ENCODE measurements around the gene SPRY4. TPM values are rescaled to one million over a fixed set of nuclear protein-coding genes. Genes with fewer than 3 reads are reported as not detected.

Gene SPRY4
- total RNA-seq, 4 donors from 2014 or later: 15.4 to 29.0 (median 24.5) TPM

DNA sequence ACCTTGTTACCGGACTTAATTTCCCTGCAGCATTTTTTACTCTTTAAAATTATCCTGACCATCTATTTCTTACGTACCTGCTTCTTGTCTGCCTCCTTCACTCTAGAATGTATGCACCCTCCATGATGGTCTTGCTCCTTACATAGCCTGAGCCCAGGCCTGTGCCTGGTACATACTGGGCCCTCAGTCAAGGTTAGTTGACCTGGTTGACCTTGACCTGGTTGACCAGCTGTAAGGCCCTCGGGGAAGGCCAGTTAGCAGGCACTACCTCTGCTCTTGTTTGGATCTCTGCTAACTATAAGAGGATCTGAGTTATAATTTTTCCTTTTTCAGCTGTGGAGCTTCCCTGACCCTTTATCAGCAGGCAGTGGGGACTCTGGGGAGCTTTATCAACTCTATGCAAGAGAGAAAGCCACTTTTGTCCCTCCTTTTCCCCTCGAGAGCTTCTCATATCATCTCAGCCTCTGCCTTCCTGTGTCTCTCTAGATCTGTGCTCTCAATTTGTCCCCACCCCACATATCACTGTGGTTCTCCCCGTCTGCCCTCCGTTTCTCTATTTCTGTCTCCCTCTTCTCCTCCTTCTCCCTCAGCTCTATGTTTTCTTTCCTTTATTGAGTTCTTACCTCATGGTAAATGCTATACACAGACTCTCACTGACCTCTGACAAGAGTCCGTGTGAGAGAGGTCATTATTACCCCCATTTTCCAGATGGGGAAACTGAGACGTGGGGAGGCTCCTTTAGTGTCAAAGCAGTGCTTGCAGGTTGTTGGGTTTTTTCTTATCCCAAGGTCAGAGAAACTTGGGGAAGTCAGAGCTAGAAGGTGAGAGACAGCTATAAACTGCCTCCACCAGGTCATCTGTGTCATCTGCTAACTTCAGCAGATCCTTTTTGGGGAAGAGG lies 28.6 kb downstream of the SPRY4 start:
- intact Hi-C loops (cut with DNase I): no loop called here

DNA sequence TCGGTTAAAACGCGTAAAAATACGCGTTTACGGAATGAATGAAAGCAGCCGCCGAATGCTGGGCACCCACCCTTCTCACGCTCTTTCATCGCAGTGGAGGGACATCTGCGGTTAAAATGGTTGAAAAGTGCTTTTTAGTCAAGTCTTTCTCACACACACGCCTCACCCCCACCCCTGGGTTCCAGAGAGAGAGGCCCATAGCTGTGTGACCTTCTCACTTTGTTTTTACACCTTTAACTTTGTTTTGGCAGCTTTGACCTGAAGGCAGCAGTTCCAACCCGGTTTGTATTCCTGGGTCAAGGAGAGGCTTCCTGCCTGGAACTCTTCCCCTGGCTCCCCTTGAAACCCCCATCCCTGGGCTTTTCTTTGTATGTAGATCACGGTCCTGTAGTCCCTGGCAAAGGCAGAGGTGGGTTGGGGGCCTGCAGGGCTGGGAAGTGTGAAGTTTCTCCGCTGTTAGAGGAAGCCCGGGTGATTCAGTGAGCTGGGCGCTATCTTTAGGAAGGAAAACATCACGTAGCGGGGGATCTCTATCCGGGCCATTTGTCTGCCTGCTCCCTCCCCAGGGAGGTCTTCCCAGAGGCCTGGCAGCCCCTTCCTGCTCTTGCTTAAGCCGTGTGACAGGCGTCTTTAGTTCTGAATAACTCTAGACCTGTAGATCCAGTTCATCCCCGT lies 29.6 kb downstream of the SPRY4 start:
- H3K36me3 ChIP-seq: no peaks in the 10 kb centered on the region
- H3K27me3 ChIP-seq: no peaks in the 10 kb centered on the region
- no peaks in the 10 kb centered on the region for H3K9me3 ChIP-seq
- no peak overlapping the region for H3K27ac ChIP-seq (replicated peaks in 1 of 4)
- peaks cover 24 to 33% (median 29%) of the 10 kb centered on the region in 4 donors for H3K4me1 ChIP-seq
- H3K4me3 ChIP-seq: no peak overlapping the region
- intact Hi-C loops (cut with DNase I): no loop called here
- no peak for DNase-seq (ENCODE audit: extremely low spot score)
- TF ChIP-seq, protein P1, sequence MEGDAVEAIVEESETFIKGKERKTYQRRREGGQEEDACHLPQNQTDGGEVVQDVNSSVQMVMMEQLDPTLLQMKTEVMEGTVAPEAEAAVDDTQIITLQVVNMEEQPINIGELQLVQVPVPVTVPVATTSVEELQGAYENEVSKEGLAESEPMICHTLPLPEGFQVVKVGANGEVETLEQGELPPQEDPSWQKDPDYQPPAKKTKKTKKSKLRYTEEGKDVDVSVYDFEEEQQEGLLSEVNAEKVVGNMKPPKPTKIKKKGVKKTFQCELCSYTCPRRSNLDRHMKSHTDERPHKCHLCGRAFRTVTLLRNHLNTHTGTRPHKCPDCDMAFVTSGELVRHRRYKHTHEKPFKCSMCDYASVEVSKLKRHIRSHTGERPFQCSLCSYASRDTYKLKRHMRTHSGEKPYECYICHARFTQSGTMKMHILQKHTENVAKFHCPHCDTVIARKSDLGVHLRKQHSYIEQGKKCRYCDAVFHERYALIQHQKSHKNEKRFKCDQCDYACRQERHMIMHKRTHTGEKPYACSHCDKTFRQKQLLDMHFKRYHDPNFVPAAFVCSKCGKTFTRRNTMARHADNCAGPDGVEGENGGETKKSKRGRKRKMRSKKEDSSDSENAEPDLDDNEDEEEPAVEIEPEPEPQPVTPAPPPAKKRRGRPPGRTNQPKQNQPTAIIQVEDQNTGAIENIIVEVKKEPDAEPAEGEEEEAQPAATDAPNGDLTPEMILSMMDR (IDR thresholded peaks at IDR 0.05): no peak
- no peak for TF ChIP-seq EP300 (IDR thresholded peaks at IDR 0.05)
- no peak for TF ChIP-seq POLR2AphosphoS5 (IDR thresholded peaks at IDR 0.05)
- TF ChIP-seq POLR2A (IDR thresholded peaks at IDR 0.05; ENCODE audit: low read depth): no peak
- 81% methylated on average over 23 of the region's 23 CpGs for WGBS

More for the DNA sequence above, 28.6 kb downstream of the SPRY4 start:
- Histone ChIP-seq H3K27ac (replicated peaks in 1 of 4) (peak overlapping the region; percentile 6 to 40 (median 34)), H3K27me3 (no peaks in the 10 kb centered on the region), H3K36me3 (no peaks in the 10 kb centered on the region), H3K4me3 (no peak overlapping the region), H3K4me1 (peaks cover 21 to 27% (median 24%) of the 10 kb centered on the region in 4 donors), H3K9me3 (no peaks in the 10 kb centered on the region)
- WGBS: 81% methylated on average over 8 of the region's 8 CpGs
- DNase-seq (ENCODE audit: extremely low spot score): no peak
- TF ChIP-seq POLR2AphosphoS5 (IDR thresholded peaks at IDR 0.05) (no peak), EP300 (IDR thresholded peaks at IDR 0.05) (no peak), POLR2A (IDR thresholded peaks at IDR 0.05; ENCODE audit: low read depth) (no peak)
- TF ChIP-seq, protein P1 (IDR thresholded peaks at IDR 0.05): no peak

DNA sequence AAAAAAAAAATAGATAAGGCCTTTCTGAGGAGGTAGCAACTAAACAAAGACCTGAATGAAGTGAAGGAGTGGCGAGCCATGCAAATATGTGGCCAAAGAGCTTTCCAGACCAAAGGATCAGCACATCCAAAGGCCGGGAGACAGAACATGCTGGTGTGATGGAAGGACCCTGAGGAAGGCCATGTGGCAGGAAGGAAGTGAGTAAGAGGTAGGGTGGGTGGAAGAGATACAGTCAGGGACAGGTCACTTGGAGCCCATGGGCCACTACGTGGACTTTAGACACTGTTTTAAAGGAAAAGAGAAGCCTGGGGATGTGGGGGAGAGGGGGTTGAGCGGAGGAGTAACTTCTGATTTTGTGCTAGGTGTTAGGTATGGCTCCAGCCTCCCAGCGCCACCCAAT lies 31.3 kb downstream of the SPRY4 start:
- no peak overlapping the region for H3K27ac ChIP-seq (replicated peaks in 1 of 4)
- intact Hi-C loops (cut with DNase I): no loop called here
- WGBS: 81% methylated on average over 5 of the region's 5 CpGs
- H3K36me3 ChIP-seq: no peaks in the 10 kb centered on the region
- TF ChIP-seq POLR2AphosphoS5 (IDR thresholded peaks at IDR 0.05) (no peak), EP300 (IDR thresholded peaks at IDR 0.05) (no peak), POLR2A (IDR thresholded peaks at IDR 0.05; ENCODE audit: low read depth) (no peak)
- TF ChIP-seq, protein P1 (IDR thresholded peaks at IDR 0.05): no peak
- no peak overlapping the region for H3K4me3 ChIP-seq
- peaks cover 24 to 33% (median 29%) of the 10 kb centered on the region in 4 donors for H3K4me1 ChIP-seq
- H3K27me3 ChIP-seq: no peaks in the 10 kb centered on the region
- DNase-seq (ENCODE audit: extremely low spot score): no peak
- no peaks in the 10 kb centered on the region for H3K9me3 ChIP-seq

DNA sequence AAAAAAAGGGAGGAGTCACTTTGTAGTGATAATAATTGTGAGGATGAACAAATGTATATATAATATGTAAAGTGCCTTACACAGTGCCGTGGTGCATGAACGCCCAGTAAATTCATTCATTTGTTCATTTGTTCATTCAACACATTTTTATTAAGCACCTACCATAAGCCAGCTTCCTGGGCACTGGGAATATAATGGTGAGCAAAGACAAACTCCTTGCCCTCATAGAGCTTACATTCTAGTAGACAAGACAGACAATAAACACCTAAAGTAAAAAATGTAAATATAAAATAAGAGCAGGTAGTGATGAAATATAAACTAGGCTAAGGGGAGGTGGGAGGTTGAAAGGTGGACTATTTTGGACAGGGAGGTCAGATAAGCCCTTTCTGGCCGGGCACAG lies 32.0 kb downstream of the SPRY4 start:
- Histone ChIP-seq H3K9me3 (no peaks in the 10 kb centered on the region), H3K27ac (replicated peaks in 1 of 4) (no peak overlapping the region), H3K4me3 (no peak overlapping the region), H3K4me1 (peaks cover 24 to 33% (median 29%) of the 10 kb centered on the region in 4 donors), H3K27me3 (no peaks in the 10 kb centered on the region), H3K36me3 (no peaks in the 10 kb centered on the region)
- TF ChIP-seq POLR2A (IDR thresholded peaks at IDR 0.05; ENCODE audit: low read depth) (no peak), POLR2AphosphoS5 (IDR thresholded peaks at IDR 0.05) (no peak), EP300 (IDR thresholded peaks at IDR 0.05) (no peak)
- TF ChIP-seq, protein P1 (IDR thresholded peaks at IDR 0.05): no peak
- DNase-seq (ENCODE audit: extremely low spot score): no peak
- WGBS: 100% methylated on average over 3 of the region's 3 CpGs
- intact Hi-C loops (cut with DNase I): no loop called here

Data from esophagus muscularis mucosa (tissue), 4 donors.